CD4-positive, alpha-beta T cell treated with Interleukin-17A for 4 hours (primary cell): ENCODE measurements around the gene ZCCHC2.
A peak's percentile ranks its signal among the peaks of the same experiment; 100 is the strongest.

Experiments
- DNase-seq: peaks from one replicate; pipeline ENCODE4 v3.0.0-alpha.2; 2020; ENCODE audit warnings: mixed read lengths

The ZCCHC2 gene

GRCh38 chr18:62512532-62512931, 10.3 kb upstream of the ZCCHC2 start:
- no peak for DNase-seq

GRCh38 chr18:62512996-62513395, 9.8 kb upstream of the ZCCHC2 start:
- DNase-seq: no peak

- DNase-seq: no peak
These were observed 8.3 kb upstream of the ZCCHC2 start for GRCh38 chr18:62514570-62514969.

- no peak for DNase-seq
These were observed 6.6 kb upstream of the ZCCHC2 start for GRCh38 chr18:62516242-62516641.

GRCh38 chr18:62518460-62519375, 4.1 kb upstream of the ZCCHC2 start:
- no peak for DNase-seq

GRCh38 chr18:62519684-62520083, 3.1 kb upstream of the ZCCHC2 start:
- DNase-seq: no peak

GRCh38 chr18:62521082-62521481, 1.7 kb upstream of the ZCCHC2 start:
- no peak for DNase-seq

GRCh38 chr18:62521593-62521992, 1.2 kb upstream of the ZCCHC2 start:
- DNase-seq: no peak

- no peak for DNase-seq
These were observed 684 bp upstream of the ZCCHC2 start for GRCh38 chr18:62522178-62522503.

GRCh38 chr18:62523255-62523588, 397 bp downstream of the ZCCHC2 start:
- DNase-seq: no peak

GRCh38 chr18:62523631-62524439, 1.0 kb downstream of the ZCCHC2 start:
- peak; percentile 62 for DNase-seq

GRCh38 chr18:62524440-62525200, 1.8 kb downstream of the ZCCHC2 start:
- DNase-seq: peak; percentile 68

- no peak for DNase-seq
These were observed 2.8 kb downstream of the ZCCHC2 start for GRCh38 chr18:62525608-62526007.

GRCh38 chr18:62526098-62527025, 3.5 kb downstream of the ZCCHC2 start:
- peak; percentile 78 for DNase-seq

- no peak for DNase-seq
These were observed 6.8 kb downstream of the ZCCHC2 start for GRCh38 chr18:62529597-62529996.

- DNase-seq: no peak
These were observed 8.3 kb downstream of the ZCCHC2 start for GRCh38 chr18:62531078-62531477.

- no peak for DNase-seq
These were observed 9.1 kb downstream of the ZCCHC2 start for GRCh38 chr18:62531931-62532330.

- DNase-seq: no peak
These were observed 13.2 kb downstream of the ZCCHC2 start for GRCh38 chr18:62536005-62536404.

- DNase-seq: no peak
These were observed 14.4 kb downstream of the ZCCHC2 start for GRCh38 chr18:62537042-62537894.

GRCh38 chr18:62537946-62538345, 15.1 kb downstream of the ZCCHC2 start:
- DNase-seq: no peak

- no peak for DNase-seq
These were observed 16.1 kb downstream of the ZCCHC2 start for GRCh38 chr18:62538881-62539280.
